Mammary epithelial cell (primary cell): ENCODE results near the gene WTAP.

Experiments
- CTCF ChIP-seq, 2 donors: IDR thresholded peaks in 1 of 2; conservative IDR thresholded peaks in 1 of 2; 2 replicates each; pipeline ENCODE4 v1.5.1; 2011 to 2012; ENCODE audit warnings: inconsistent platforms in 2 of 2, low read length in 2 of 2, mild to moderate bottlenecking in 2 of 2, control low read depth in 1 of 2, low read depth in 1 of 2; ENCODE audit not compliant: insufficient read depth in 1 of 2; ENCODE audit errors: extremely low read depth in 1 of 2
- EZH2 ChIP-seq: IDR thresholded peaks from 2 replicates; pipeline ENCODE4 v1.6.1; 2012; ENCODE audit warnings: low read length, inconsistent platforms, borderline replicate concordance

GRCh38 chr6:159804504-159804903 is 77.2 kb downstream of the WTAP start:
- TF ChIP-seq CTCF (conservative IDR thresholded peaks at IDR 0.05 in 1 of 2, IDR thresholded peaks at IDR 0.05 in 1 of 2; ENCODE audit: extremely low read depth in 1 of 2, insufficient read depth in 1 of 2, low read depth in 1 of 2, low read length in 2 of 2) (no peak), EZH2 (no peak)
